IMR-90 (cell line): ENCODE measurements around the gene S100A11. TPM values are rescaled to one million over a fixed set of nuclear protein-coding genes. Genes with fewer than 3 reads are reported as not detected.

Experiments used
- ATAC-seq: fragments of 200-7000 bp; cut with Tn5 transposase; 2 replicates; pipeline ENCODE4 v1.9.1; 2020; ENCODE audit warnings: low read depth, mild to moderate bottlenecking, moderate library complexity
- BruUV-seq: library from RNA; stranded (reverse); fragments of 400-500 nt; replicated peaks from 2 replicates; lab custom pipeline; 2021; lab: Mats Ljungman, UMichigan
- CTCF ChIA-PET: fragments of 300-600 bp; formaldehyde crosslinking; extraction: SDS; loops from one replicate; lab custom pipeline; 2021; ENCODE audit warnings: antibody characterized with exemption; lab: Yijun Ruan, JAX
- POLR2A ChIA-PET: fragments of 300-600 bp; sonication (Branson Sonifier 250); formaldehyde crosslinking; loops from one replicate; lab custom pipeline; 2022; ENCODE audit warnings: antibody characterized with exemption; ENCODE audit not compliant: unreplicated experiment; lab: Charles Lee
- DNase-seq: peaks from one replicate; pipeline ENCODE4 v3.0.0; 2013
- H2AFZ ChIP-seq: replicated peaks from 2 replicates; pipeline ENCODE3; 2013; ENCODE audit warnings: low read length, mild to moderate bottlenecking; ENCODE audit not compliant: poor library complexity
- H2AK5ac ChIP-seq: 2 replicates; pipeline ENCODE4 v1.6.1; 2013; ENCODE audit warnings: low read depth, low read length, inconsistent platforms
- H2AK9ac ChIP-seq: replicated peaks from 2 replicates; pipeline ENCODE3; 2013; ENCODE audit warnings: mild to moderate bottlenecking, low read depth, low read length, moderate library complexity; ENCODE audit not compliant: poor library complexity
- H2BK120ac ChIP-seq: 2 replicates; pipeline ENCODE4 v1.6.1; 2013; ENCODE audit warnings: low read depth, low read length, inconsistent platforms
- H2BK15ac ChIP-seq: 3 replicates; pipeline ENCODE4 v1.6.1; 2013; ENCODE audit warnings: low read depth, low read length, inconsistent platforms
- H2BK20ac ChIP-seq: 2 replicates; pipeline ENCODE4 v1.6.1; 2013; ENCODE audit warnings: low read depth, mild to moderate bottlenecking, inconsistent platforms, low read length, moderate library complexity
- H2BK5ac ChIP-seq: 2 replicates; pipeline ENCODE4 v1.6.1; 2013; ENCODE audit warnings: mild to moderate bottlenecking, low read depth, low read length, inconsistent platforms; ENCODE audit not compliant: poor library complexity, severe bottlenecking
- H3K14ac ChIP-seq: replicated peaks from 2 replicates; pipeline ENCODE4 v1.6.1; 2013; ENCODE audit warnings: low read depth, low read length, inconsistent platforms
- H3K18ac ChIP-seq: 2 replicates; pipeline ENCODE4 v1.6.1; 2013; ENCODE audit warnings: low read depth, low read length, control low read depth
- H3K23ac ChIP-seq: 2 replicates; pipeline ENCODE4 v1.6.1; 2013; ENCODE audit warnings: low read depth, low read length, inconsistent platforms
- H3K27ac ChIP-seq: 2 replicates; pipeline ENCODE4 v1.5.1; 2013; ENCODE audit warnings: mild to moderate bottlenecking, control low read depth, low read length; ENCODE audit not compliant: insufficient read depth
- H3K27me3 ChIP-seq: 2 replicates; pipeline ENCODE4 v1.6.1; 2013; ENCODE audit warnings: low read length; ENCODE audit not compliant: control insufficient read depth, insufficient read depth
- H3K36me3 ChIP-seq: 2 replicates; pipeline ENCODE4 v1.6.1; 2013; ENCODE audit warnings: low read length, mixed read lengths; ENCODE audit not compliant: control insufficient read depth, insufficient read depth
- H3K4ac ChIP-seq: 2 replicates; pipeline ENCODE4 v1.6.1; 2013; ENCODE audit warnings: low read depth, low read length, inconsistent platforms
- H3K4me1 ChIP-seq: 2 replicates; pipeline ENCODE4 v1.6.1; 2013; ENCODE audit warnings: low read length, mixed read lengths; ENCODE audit not compliant: control insufficient read depth, insufficient read depth
- H3K4me2 ChIP-seq: 2 replicates; pipeline ENCODE4 v1.6.1; 2013; ENCODE audit warnings: low read depth, mild to moderate bottlenecking, control low read depth, low read length, moderate library complexity
- H3K4me3 ChIP-seq: 2 replicates; pipeline ENCODE4 v1.5.1; 2013; ENCODE audit warnings: low read depth, mild to moderate bottlenecking, control low read depth, low read length, moderate library complexity; ENCODE audit not compliant: insufficient read depth
- H3K56ac ChIP-seq: 2 replicates; pipeline ENCODE4 v1.6.1; 2013; ENCODE audit warnings: low read length, inconsistent platforms; ENCODE audit not compliant: insufficient read depth; ENCODE audit errors: extremely low read depth
- H3K79me1 ChIP-seq, 2 experiments: 2 replicates each; pipeline ENCODE4 v1.6.1; 2013; ENCODE audit warnings: low read length in 2 of 2, inconsistent platforms in 1 of 2, low read depth in 1 of 2
- H3K9ac ChIP-seq: 2 replicates; pipeline ENCODE4 v1.6.1; 2013; ENCODE audit warnings: low read depth, low read length, control low read depth
- H3K9me1 ChIP-seq: 2 replicates; pipeline ENCODE4 v1.6.1; 2013; ENCODE audit warnings: low read length, inconsistent platforms; ENCODE audit not compliant: insufficient read depth
- H3K9me3 ChIP-seq: 2 replicates; pipeline ENCODE4 v1.6.1; 2013; ENCODE audit warnings: low read length; ENCODE audit not compliant: control insufficient read depth, insufficient read depth
- H4K20me1 ChIP-seq: 2 replicates; pipeline ENCODE4 v1.6.1; 2013; ENCODE audit warnings: low read length, inconsistent platforms; ENCODE audit not compliant: insufficient read depth
- H4K5ac ChIP-seq: 2 replicates; pipeline ENCODE4 v1.6.1; 2013; ENCODE audit warnings: mild to moderate bottlenecking, low read depth, low read length, control low read depth
- H4K8ac ChIP-seq, 2 experiments: 2 replicates each; pipeline ENCODE4 v1.6.1; 2013; ENCODE audit warnings: low read depth in 2 of 2, low read length in 2 of 2, control low read depth in 1 of 2, inconsistent platforms in 1 of 2
- H4K91ac ChIP-seq: 2 replicates; pipeline ENCODE4 v1.6.1; 2013; ENCODE audit warnings: low read depth, low read length, inconsistent platforms; ENCODE audit not compliant: insufficient read depth
- CEBPB ChIP-seq: IDR thresholded peaks from 2 replicates; pipeline ENCODE4 v1.6.1; 2012; ENCODE audit warnings: low read depth, low read length, improper control_type of control experiment
- CHD1 ChIP-seq: IDR thresholded peaks from 2 replicates; pipeline ENCODE4 v1.6.1; 2012; ENCODE audit warnings: low read depth, low read length, improper control_type of control experiment
- FOS ChIP-seq: fragments of 150-350 bp; IDR thresholded peaks from 2 replicates; pipeline ENCODE4 v1.6.1; 2016; ENCODE audit warnings: low read depth, low read length
- MAFK ChIP-seq: IDR thresholded peaks from 2 replicates; pipeline ENCODE4 v1.6.1; 2012; ENCODE audit warnings: low read depth, low read length, improper control_type of control experiment
- MXI1 ChIP-seq: IDR thresholded peaks from 2 replicates; pipeline ENCODE4 v1.6.1; 2012; ENCODE audit warnings: low read depth, mild to moderate bottlenecking, low read length, moderate library complexity, borderline replicate concordance
- NFE2L2 ChIP-seq: fragments of 150-350 bp; IDR thresholded peaks from 2 replicates; pipeline ENCODE4 v1.6.1; 2016; ENCODE audit warnings: low read depth, mild to moderate bottlenecking, low read length
- RAD21 ChIP-seq: IDR thresholded peaks from 2 replicates; pipeline ENCODE4 v1.6.1; 2012; ENCODE audit warnings: low read length, improper control_type of control experiment
- SMC3 ChIP-seq: fragments of 150-350 bp; IDR thresholded peaks from 2 replicates; pipeline ENCODE4 v1.6.1; 2016; ENCODE audit warnings: low read depth, mild to moderate bottlenecking, antibody characterized with exemption, low read length, moderate library complexity
- WGBS, 2 experiments: methylation state at CpG; one replicate each; pipeline versions ENCODE4 v1.1.5 to v1.1.7; 2013; ENCODE audit warnings: missing lambda C conversion rate in 2 of 2; ENCODE audit not compliant: insufficient read length in 1 of 2; ENCODE audit errors: extremely low coverage in 2 of 2; 5-methylcytosine and 5-hydroxymethylcytosine counted together
- dilution Hi-C: fragments of 300-500 bp; cut with HindIII; formaldehyde crosslinking; loops from one replicate; pipeline ENCODE4 v1.14.3; 2018; ENCODE audit warnings: low sequenced_read_pairs; ENCODE audit not compliant: unreplicated experiment
- in situ Hi-C: fragments of 300-500 bp; cut with MboI; formaldehyde crosslinking; loops from 3 replicates; pipeline ENCODE4 v1.14.3; 2019; ENCODE audit warnings: low sequenced_read_pairs, inconsistent platforms, mixed read lengths
- intact Hi-C: fragments of 100-400 bp; cut with micrococcal nuclease; formaldehyde crosslinking; loops from 2 replicates; pipeline ENCODE4 v1.10.0; 2022
- polyA plus RNA-seq, 3 experiments: library from polyadenylated mRNA; depleted of rRNA; stranded (reverse); fragments of >200 nt; gene quantifications; 2 replicates each; pipeline ENCODE4 v1.2.3, GENCODE V29; 2012; ENCODE audit warnings: low replicate concordance in 1 of 3
- total RNA-seq: library from RNA; depleted of rRNA; stranded (reverse); fragments of >200 nt; gene quantifications from 2 replicates; pipeline ENCODE4 v1.2.3, GENCODE V29; 2012
- TF ChIP-seq, protein P1 (sequence below): fragments of 150-350 bp; IDR thresholded peaks from 2 replicates; pipeline ENCODE4 v1.6.1; 2017; ENCODE audit warnings: mild to moderate bottlenecking, antibody characterized with exemption, low read length, low read depth

Gene S100A11
- total and polyA plus RNA-seq, 2 of the 4 experiments (the other 2 are of a cell fraction): 167 to 1,402 TPM

DNA sequence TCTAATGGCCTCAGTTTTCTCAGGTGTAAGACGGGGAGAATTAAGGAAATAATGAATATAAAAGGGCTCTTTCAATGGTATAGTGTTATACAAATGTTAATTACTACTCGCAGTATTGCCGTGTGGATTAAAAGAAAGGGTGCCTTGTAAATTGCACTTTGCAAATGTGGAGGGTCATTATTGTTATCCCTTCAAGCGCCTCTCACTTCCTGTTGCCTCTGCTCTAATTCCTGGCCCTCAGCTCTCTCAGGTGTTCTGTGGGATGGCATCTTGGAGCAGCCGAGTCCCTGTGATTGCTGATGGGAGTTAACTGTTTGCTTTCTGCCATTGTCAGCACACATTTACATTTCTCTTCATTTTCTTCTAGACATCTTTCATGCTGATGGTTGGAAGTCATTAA, 7.1 kb upstream of the S100A11 start:
- H2BK120ac ChIP-seq: no peak overlapping the region
- H3K18ac ChIP-seq: no peak overlapping the region
- no peak overlapping the region for H4K5ac ChIP-seq
- no CpG with 5 or more reads among the region's 5 CpGs for WGBS, 2 experiments
- no peaks in the 10 kb centered on the region for H3K9me3 ChIP-seq
- in situ Hi-C loops (no loop called here), dilution Hi-C loops (no loop called here), intact Hi-C loops (no loop called here)
- no peak overlapping the region for H3K23ac ChIP-seq
- H3K36me3 ChIP-seq: no peaks in the 10 kb centered on the region
- H3K14ac ChIP-seq: no peak overlapping the region
- H3K9ac ChIP-seq: no peak overlapping the region
- ChIA-PET POLR2A (no interaction called here), CTCF (no interaction called here)
- no peak overlapping the region for H2BK5ac ChIP-seq
- DNase-seq: no peak
- H3K4me3 ChIP-seq: no peak overlapping the region
- H2BK15ac ChIP-seq: no peak overlapping the region
- H3K56ac ChIP-seq: no peak overlapping the region
- no peak overlapping the region for H2AK9ac ChIP-seq
- no peak overlapping the region for H3K4ac ChIP-seq
- no peak overlapping the region for H2BK20ac ChIP-seq
- peaks cover 7% of the 10 kb centered on the region for H3K4me1 ChIP-seq
- TF ChIP-seq CEBPB (no peak), RAD21 (no peak), SMC3 (no peak), NFE2L2 (no peak), MXI1 (no peak), CHD1 (no peak), MAFK (no peak), FOS (no peak)
- TF ChIP-seq, protein P1, sequence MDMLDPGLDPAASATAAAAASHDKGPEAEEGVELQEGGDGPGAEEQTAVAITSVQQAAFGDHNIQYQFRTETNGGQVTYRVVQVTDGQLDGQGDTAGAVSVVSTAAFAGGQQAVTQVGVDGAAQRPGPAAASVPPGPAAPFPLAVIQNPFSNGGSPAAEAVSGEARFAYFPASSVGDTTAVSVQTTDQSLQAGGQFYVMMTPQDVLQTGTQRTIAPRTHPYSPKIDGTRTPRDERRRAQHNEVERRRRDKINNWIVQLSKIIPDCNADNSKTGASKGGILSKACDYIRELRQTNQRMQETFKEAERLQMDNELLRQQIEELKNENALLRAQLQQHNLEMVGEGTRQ: no peak
- no peaks in the 10 kb centered on the region for H3K9me1 ChIP-seq
- no peak overlapping the region for H2AK5ac ChIP-seq
- no TSS peak for BruUV-seq
- H3K4me2 ChIP-seq: no peak overlapping the region
- no peak overlapping the region for H4K8ac ChIP-seq
- no peak overlapping the region for H3K27ac ChIP-seq
- no peak for ATAC-seq
- H3K79me1 ChIP-seq: no peaks in the 10 kb centered on the region
- peaks cover 28% of the 10 kb centered on the region for H3K27me3 ChIP-seq
- H2AFZ ChIP-seq: no peak overlapping the region
- H4K20me1 ChIP-seq: no peaks in the 10 kb centered on the region
- H4K91ac ChIP-seq: no peak overlapping the region
